GM10266 (cell line): ENCODE data around the gene DIPK1A.

Experiments used
- DNase-seq: peaks from one replicate; pipeline ENCODE4 v3.0.0; 2012; ENCODE audit errors: extremely low spot score
- TF ChIP-seq, protein P1 (sequence below): IDR thresholded peaks from 2 replicates; pipeline ENCODE4 v1.5.1; 2012; ENCODE audit warnings: mild to moderate bottlenecking, low read depth; ENCODE audit not compliant: control insufficient read depth, insufficient read depth; ENCODE audit errors: missing control alignments

Gene DIPK1A

GRCh38 chr1:92881391-92881790, 79.9 kb downstream of the DIPK1A start:
- no peak for DNase-seq
- TF ChIP-seq, protein P1, sequence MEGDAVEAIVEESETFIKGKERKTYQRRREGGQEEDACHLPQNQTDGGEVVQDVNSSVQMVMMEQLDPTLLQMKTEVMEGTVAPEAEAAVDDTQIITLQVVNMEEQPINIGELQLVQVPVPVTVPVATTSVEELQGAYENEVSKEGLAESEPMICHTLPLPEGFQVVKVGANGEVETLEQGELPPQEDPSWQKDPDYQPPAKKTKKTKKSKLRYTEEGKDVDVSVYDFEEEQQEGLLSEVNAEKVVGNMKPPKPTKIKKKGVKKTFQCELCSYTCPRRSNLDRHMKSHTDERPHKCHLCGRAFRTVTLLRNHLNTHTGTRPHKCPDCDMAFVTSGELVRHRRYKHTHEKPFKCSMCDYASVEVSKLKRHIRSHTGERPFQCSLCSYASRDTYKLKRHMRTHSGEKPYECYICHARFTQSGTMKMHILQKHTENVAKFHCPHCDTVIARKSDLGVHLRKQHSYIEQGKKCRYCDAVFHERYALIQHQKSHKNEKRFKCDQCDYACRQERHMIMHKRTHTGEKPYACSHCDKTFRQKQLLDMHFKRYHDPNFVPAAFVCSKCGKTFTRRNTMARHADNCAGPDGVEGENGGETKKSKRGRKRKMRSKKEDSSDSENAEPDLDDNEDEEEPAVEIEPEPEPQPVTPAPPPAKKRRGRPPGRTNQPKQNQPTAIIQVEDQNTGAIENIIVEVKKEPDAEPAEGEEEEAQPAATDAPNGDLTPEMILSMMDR = no peak

- no peak for DNase-seq
- TF ChIP-seq, protein P1 = no peak
These were observed 81.8 kb downstream of the DIPK1A start for GRCh38 chr1:92879316-92879968.

DNA sequence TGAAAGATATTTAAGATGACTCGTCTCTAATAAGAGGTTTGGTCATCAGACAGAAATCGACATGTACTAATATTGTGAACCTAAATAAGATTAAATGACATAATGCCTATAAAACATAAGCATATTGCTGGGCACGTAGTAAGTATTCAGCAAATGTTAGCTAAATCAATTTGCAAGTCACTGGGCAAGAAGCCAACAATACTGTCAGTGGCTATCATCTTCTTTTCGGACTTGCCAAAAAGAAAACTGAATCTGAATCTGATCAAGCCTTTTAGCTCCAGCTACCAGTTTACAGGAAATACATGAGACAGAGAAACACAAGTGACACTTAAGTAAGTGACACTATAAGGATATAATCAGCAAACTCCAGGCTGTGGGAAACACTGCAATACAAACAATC, 83.5 kb downstream of the DIPK1A start:
- TF ChIP-seq, protein P1 = no peak
- peak; percentile 21 for DNase-seq

GRCh38 chr1:92877081-92877711, 84.1 kb downstream of the DIPK1A start:
- no peak for DNase-seq

GRCh38 chr1:92876351-92876750, 84.9 kb downstream of the DIPK1A start:
- TF ChIP-seq, protein P1 = no peak
- no peak for DNase-seq

More at GRCh38 chr1:92877081-92877711, 84.1 kb downstream of the DIPK1A start:
- TF ChIP-seq, protein P1 = no peak

DNA sequence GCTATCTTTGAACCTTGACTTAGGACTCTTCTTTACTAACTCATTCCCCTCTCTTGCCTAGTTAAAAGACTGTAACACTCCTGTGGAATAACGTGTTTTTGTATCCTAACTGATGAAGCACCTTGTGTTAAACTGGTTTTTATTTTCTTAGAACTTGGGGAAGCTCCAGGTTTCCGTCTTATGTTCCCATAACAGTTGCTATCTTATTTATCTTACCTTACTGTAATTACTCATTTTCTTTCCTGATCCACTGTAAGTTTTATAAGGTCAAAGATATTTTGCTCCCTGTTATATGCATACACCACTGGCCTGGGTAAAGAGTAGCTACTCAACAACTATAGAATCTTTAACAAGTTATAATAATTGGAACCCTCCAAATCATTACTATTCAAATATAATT, 86.3 kb downstream of the DIPK1A start:
- TF ChIP-seq, protein P1 = no peak
- DNase-seq = no peak

- no peak for DNase-seq
- TF ChIP-seq, protein P1 = no peak
These were observed 88.5 kb downstream of the DIPK1A start for GRCh38 chr1:92872719-92873118.
